Suppressor macrophage treated with lipopolysaccharide for 4 hours (primary cell): ENCODE results near the gene TMEM271.

Experiments used
- DNase-seq: peaks from one replicate; pipeline ENCODE4 v3.0.0-alpha.2; 2020

The TMEM271 gene, protein sequence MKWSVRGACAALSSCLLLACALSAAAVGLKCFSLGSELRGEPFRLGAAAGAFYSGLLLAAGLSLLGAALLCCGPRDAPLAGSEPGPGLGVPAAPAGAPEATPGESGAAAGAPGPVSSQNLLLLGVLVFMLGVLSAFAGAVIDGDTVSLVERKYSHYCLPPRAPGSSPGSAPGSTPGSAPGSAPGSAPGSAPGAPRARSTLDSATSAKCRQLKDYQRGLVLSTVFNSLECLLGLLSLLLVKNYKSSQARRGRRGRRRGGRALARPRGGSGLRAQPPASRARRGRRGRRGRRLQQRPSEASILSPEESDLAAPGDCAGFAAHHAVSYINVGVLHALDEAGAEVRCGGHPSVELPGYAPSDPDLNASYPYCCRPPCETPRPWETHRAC

DNA sequence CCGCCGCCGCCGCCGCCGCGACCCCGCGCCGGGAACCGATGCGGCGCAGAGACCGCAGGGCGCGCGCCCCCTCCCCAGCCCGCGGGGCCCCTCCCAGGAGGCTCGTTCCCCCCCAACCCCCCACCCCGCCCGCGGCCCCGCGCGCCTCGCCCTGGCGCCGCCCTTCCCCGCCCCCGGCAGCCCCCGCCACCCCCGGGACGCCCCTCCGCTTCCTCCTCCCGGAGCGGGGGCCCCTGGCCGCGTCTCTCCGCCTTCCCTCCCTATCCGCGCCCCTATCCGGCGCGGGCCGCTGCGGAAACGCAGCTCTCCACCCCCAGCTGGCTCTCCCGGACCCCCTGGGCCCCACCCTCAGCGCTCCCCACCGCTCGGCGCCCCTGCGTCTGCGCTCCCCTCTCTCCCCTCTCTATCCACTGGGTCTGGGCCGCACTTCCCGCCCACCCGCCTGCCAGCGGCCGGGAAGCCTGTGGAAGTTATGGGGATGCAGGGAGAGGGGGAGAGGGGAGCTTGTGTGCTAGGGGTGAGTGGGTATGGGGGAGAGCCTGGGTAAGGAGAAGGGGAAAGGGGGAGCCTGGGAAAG lies at the start of gene TMEM271:
Gene TMEM271 (minus strand): TSS at position 51 of the 577 bp plus-strand sequence. CDS start 233 bp downstream, outside the sequence.
- DNase-seq = no peak

DNA sequence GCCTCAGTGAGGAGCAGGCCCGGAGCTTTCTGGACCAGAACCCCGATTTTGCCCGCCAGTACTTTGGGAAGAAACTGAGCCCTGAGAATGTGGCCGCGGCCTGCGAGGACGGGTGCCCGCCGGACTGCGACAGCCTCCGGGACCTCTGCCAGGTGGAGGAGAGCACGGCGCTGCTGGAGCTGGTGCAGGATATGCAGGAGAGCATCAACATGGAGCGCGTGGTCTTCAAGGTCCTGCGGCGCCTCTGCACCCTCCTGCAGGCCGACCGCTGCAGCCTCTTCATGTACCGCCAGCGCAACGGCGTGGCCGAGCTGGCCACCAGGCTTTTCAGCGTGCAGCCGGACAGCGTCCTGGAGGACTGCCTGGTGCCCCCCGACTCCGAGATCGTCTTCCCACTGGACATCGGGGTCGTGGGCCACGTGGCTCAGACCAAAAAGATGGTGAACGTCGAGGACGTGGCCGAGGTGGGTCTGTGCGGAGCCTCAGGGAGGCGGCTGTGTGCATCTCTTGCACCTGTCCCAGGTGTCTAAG lies 49.6 kb upstream of the TMEM271 start:
- no peak for DNase-seq

DNA sequence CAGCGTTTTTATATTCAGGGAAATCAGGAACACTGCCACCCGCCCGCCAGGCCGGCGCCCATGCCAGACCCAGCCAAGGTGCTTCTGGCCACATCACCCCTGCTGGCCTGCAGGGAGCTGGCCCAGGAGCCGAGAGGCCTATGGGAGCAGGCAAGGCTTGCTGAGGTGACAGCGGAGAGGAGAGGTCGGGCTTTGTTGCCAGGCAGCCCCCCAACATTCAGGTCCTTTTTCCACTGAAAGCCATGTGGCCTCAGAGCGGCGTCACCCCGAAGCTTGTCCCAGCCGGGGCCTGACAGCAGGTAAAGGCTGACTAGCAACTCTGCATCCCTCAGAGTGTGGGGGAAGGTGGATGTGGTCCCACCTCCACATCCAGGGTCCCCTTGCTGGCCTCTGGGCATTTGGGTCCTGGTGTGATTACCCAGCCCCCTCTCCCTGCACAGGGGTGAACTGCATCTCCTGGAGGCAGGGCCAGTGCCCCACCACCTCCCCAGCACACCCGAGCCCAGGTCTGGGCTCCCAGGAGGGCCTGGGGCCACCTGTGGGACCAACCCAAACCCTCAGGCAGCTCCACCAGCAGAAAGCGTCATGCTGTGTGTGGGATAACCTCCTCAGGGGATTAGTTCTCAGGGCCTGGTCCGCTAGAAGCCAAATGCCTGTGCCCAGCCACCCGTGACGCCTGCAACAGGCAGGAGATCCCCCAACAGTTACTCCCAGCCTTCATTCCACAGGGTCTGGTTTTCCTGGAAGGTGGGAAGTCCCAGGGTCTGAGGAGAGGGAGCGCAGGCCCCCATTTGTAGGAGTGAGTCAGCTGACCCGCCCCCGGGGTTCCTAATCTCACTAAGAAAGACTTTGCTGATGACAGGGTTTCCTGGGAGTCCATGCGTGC lies 48.9 kb upstream of the TMEM271 start, which contains the start of gene PDE6B:
Gene PDE6B (plus strand): TSS at position 869 of the 886 bp plus-strand sequence. CDS start 54 bp downstream, outside the sequence.
- DNase-seq = no peak

DNA sequence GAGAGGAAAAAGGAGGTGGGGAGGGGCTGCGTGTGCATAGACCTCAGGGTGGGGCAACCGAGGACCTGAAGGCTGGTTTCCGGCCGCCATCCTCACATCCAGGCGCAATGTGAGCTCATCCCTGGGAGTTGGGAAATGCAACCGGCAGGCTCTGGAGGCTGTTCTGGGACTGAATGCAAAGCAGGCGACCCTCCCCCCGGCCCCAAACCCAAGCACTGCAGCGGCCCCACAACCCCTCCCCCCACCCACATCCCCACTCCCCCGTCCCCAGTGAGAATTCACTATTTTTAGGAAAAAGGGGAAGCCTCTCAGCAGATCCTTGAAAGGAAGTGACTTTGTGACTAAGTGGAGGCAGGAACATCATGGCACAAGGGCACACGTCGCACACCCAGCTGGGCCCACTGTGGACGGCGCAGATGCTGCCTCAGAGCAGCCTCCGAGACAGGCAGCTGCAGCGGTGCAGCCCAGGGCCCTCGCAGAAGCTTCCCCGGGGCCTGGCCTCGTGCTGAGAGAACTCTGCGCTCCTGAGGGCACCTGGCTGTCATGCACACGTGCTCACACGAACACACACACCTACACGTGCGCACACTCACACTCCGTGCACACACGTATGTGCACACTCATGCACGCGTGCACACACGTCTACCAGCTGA lies 47.9 kb upstream of the TMEM271 start:
- peak; percentile 25 for DNase-seq

DNA sequence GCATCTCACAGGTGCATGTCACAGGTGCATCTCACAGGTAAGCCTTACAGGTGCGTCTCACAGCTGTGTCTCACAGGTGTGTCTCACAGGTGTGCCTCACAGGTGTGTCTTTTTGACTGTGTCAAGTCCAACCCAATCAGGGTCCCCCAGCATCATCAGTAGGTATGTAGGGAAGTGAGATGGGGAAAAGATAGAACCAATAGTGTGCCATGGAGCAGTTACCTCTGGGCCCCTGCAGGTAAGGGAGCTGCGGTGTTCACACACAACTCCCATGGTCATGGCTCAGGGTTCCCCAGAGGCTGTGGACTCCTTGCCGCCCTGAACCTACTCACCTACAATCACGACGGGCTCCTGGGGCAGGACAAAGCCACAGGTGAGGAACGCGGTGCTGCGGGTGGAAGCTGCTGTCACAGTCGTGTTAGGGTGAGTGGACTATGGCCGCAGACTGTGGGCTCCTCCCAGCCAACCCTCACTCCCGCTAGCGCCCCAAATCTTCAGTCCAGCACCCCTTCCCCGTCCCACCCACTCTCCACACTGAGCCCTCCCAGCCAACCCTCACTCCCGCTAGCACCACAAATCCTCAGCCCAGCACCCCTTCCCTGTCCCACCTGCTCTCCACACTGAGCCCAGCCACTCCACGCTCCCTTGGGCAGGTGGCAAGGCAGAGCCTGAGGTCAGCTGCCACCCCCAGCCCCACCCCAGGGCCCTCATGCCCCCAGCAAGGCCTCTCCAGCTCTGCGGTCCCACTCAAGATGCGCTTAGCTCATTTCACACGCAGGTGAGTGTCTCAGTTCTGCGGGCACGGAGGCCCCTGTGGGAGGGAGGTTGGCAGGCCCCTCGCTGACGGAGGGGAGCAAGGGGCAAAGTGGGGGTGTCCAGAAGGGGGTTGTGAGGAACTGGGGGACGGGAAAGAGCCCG lies 47.2 kb upstream of the TMEM271 start:
- DNase-seq = no peak

DNA sequence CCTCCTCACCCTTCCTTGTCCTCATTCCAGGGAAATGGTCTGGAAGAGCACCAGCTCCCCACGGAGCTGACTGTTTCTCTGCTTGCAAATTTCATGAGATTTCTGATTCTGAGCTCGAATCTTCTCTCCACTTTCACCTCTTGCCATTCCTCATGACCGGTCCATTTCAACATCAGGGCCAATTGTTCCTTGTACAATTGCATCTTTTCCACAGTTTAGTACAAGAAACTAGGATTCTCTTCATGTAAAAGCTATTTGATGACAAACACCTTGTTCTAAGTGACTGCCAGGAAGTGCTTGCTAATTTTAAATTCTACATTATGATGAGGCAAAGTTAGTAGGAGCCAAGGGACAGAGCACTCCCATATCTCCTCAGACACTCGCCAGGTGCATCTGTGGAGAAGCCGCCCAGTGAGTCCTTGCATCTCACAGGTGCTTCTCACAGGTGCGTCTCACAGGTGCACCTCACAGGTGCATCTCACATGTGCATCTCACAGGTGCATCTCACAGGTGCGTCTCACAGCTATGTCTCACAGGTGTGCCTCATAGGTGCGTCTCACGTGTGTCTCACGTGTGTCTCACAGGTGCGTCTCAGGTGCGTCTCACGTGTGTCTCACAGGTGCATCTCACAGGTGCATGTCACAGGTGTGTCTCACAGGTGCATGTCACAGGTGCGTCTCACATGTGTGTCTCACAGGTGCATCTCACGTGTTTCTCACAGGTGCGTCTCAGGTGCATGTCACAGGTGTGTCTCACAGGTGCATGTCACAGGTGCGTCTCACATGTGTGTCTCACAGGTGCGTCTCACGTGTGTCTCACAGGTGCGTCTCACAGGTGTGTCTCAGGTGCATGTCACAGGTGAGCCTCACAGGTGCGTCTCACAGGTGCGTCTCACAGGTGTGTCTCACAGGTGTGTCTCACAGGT lies 46.2 kb upstream of the TMEM271 start:
- no peak for DNase-seq

DNA sequence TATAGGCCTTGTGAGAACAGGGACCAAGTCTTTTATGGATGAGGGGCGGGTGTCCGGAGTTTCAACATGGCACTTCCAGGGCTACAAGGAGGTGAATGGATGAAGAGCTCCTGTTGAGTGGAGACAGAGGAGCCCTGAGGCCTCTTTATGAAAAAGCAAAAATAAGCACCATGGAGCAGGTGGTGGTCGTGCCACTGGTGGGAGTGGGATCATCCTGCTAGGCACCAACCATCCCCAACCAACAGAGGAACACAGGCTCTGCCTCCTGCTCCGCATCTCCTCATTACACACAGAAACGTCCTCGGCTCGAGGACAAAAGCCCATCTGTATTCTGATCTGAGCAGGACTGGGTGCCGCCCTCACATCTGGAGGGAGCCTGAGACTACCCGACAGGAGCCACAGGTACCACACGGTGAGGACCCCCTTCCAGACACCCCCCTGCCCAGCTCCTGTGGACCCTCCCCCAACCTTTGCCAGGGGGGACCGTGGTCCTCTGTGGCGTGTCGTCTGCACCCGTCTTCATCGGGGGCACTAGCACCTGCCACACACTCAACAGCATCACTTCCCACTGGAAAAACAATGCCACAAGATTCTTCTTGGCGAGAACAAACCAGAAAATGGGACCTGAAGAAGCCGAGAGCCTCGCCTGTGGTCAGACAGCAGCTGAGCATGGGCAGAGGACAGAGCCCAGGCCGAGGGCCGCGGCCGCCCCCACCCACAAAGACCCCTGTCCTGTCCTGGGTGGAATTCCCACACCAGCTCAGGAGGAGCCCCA lies 45.4 kb upstream of the TMEM271 start:
- DNase-seq = no peak

DNA sequence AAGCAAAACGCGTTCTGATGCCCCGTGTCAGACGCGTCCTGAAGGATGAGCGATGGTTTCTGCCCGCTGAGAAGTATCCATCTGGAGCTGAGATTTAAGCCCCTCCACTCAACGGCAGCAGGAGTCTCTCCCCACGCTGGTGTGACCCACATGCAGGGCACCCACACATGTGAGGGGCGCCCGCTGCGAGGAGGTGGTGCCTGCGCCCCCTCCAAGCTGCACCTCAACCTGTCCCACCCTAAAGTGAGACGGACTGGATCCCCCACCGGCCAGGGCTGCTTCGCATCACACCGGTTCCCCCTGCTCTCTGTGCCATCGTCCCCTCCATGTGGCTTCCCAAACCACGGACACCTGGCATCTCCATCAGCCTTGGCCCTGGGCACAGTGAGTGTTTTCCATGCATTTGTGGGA lies 44.8 kb upstream of the TMEM271 start:
- DNase-seq = no peak

DNA sequence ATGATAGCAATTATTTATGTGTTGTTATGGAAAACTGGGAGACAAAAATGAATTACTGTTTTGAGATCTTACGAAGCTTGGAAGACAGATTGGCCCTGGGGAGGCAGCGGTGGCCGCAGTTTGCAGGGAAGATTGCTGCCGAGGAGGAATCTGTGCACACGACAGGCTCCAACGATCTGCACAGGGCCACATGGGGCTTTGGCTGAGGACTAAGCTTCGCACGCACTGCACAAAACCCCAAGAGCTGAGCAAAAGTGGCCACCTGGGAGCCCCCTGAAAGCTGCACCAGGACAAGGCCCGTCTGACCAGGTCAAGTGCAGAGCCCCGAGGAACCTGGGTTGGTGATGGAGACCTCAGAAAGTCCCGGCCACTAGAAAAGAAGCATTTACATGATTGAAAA lies 44.1 kb upstream of the TMEM271 start:
- DNase-seq = no peak

DNA sequence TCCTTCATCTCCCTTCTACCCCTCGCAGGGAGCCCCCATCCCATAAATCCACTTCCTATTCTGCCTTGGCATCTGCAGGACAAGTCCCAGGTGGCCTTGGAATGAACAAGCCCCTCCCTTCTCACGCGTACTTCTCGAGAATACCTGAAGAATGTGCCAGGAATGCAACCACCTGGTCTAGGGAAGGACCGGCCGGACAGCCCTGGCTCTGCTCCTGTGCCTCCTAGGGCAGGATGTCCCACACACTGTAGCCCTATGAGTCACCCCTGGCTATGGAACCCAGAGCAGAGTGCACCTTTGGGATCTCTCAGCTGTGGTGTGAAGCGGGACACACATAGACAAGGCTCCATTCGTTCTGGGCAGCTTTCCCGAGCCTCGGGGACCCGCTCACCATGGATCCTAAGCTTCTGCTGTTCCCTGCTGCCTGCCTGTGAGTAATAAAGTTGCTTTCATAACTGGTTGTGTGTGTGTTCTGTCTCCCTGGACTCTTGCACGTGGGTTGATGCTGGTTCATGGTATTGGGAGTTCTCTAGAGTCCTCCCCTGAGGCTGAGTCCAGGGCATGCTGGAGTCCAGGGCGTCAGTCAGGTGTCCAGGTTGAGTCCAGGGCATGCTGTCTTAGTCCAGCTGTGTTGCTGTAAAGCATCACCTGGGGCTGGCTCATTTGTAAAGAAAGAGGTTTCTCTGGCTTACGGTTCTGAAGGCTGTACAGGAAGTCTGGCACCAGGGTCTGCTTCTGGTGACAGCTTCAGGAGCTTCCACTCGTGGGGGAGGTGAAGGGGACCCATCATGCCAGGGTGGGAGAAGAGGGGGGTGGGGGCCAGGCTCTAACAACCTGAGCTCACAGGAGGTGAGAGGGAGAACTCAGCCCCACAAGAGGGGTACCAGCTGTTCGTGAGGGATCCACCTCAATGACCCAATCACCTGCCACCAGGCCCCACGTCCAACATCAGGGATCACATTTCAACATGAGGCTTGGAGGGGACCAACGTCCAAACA lies 41.8 kb upstream of the TMEM271 start:
- no peak for DNase-seq

DNA sequence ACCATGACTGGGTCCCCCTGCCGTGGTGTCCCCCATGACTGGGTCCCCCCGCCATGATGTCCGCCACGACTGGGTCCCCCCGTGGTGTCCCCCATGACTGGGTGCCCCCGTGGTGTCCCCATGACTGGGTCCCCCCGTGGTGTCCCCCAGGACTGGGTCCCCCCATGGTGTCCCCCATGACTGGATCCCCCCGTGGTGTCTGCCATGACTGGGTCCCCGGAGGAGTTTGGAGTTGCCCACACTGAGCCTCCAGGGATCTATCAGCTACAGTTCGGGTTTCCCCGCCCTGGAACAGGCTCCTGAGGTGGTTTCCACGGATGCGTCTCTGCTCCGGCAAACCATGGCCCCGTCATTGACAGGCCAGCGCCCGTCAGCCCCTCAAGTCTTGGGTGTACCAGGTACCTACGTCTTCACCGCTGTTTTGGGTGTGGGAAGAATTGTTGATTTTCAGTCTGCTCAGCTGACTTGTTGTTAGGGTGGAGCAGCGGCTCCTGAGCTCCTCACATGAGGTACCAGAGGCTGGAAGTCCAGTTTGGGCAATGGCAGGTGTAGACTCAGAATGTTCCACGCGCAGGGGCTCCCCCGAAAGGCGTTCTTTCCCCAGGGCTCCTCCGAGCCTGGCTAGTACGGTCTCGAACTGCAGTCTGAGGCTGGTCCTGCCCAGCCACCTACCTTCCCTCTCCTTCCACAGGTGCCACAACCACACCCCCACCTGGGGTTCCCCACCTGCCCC lies 41.0 kb upstream of the TMEM271 start:
- no peak for DNase-seq

DNA sequence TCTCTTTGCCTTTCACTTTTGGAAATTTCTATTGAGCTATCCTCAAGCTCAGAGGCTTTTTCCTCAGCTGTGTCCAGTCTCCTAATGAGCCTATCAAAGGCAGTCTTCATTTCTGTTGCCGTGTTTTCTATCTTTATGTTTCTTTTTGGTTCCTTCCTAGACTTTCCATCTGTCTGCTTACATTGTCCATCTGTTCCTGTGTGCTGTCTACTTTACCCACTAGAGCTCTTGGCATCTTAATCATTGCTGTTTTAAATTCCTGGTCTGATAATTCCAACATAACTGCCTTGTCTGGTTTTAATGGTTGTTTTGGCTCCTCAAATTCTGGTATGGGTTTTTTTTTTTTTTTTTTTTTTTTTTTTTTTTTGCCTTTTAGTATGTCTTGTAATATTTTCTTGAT lies 40.0 kb upstream of the TMEM271 start:
- DNase-seq = no peak

DNA sequence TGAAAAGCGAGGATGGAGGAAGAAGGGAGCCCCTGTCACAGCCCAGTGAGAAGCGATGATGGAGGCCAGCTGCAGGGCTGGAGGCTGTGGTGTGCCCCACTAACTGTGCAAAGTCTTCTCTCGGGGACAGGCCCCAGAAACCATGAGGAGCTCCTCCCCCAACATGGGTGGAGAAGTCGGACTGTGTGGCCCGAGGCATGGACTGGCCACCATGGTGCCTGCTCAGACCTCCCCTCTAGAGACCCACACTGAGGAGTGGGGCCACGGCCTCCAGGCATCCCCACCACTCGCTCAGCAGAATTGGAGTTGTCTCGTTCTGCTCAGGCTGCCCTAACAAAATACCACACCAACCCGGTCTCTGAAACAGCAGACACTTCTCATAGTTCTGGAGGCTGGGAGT lies 37.0 kb upstream of the TMEM271 start:
- DNase-seq = no peak

DNA sequence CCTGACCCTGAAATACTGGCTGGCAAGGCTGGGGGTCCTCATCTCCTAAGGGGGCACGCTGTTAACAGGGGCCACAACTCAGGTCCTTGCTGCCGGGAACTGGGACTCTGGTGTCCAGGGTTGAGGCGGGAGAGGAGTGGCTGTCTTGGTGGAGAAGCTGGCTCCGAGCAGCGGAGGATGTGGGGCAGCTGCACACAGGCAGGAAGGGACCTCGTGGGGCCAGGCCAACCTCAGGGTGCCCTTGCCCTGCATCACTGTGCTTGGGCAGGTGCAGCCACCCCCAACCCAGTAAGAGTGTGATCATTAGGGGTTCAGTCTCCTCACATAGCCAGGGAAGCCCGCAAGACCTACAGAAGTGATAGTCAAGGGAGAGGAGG lies 36.6 kb upstream of the TMEM271 start:
- DNase-seq = no peak

DNA sequence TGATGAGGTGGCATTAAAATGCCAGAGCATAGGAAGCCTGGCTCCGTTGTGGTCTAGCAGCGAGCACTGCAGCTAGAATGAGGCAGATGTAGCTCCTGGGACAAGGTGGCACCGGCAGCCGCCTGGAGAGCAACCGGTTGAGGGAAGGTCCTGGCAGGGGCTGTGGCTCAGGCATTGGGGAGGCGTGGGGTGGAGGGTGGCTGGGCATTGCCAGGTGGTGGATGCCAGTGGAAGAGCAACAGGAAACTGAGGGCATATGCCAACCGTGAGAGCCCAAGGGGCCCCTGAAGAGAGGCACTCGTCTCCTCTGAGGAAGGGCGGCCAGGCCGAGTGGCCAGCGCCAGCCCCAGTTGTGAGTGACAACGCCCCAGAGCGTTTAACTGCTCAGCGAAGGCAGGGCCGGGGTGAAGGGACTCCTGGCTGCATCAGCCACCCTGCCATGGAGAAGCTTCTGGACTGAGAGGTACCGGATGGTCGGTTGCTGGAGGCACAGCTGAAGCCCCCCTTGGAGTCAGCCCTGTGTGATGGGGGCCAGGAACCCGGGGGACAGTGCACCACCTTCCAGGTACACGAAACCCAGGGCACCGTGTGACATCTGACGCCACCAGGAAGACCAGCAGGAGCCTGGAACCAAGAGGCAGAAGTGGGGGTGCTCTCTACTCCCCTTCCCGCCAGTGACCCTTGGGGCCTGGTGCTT lies 36.1 kb upstream of the TMEM271 start:
- DNase-seq = no peak

DNA sequence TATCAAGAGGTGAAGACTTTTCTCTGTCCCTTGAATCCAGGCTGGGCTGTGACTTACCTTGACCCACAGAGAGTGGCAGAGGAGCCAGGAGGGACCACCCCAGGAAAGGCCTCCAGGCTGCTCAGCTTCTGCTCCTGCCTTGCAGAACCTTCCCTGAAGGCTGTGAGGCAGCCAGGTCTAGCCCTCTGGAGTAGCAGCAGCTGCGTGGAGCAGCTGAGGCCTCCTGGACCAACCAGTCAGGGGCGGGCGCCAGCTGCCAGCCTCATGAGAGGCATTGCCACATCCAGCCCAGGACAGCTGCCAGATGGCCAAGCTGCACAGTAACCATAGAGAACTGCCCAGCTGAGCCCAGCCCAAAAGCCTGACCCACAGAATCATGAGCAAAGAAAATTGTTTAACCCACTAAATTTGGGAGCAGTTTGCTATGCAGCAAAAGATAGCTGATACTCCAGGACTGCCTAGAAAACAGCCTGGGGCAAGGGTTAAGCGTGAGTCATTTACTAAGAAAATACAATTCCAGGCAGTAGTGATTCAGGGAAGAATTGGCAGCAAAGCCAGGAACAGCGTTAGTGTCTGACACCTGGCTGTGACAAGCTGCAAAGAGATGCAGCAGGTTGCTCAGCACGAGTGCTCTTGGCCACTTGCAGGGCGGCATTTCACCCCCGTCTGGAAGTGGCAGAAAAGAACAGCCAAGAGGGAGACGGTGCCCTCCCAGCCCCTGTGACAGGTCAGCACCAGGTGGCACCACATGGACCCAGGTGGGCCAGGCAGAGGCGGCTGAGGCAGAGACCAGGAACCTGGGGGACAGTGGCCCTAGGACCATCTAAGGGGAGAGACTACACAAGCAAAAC lies 34.5 kb upstream of the TMEM271 start:
- DNase-seq = no peak
